Astrocyte of the spinal cord (primary cell): ENCODE results near the gene CD163L1.

Experiments used
- DNase-seq: peaks from one replicate; pipeline ENCODE4 v3.0.0; 2011; ENCODE audit warnings: low read depth, low spot score
- H3K4me3 ChIP-seq: 2 replicates; pipeline ENCODE4 v1.5.1; 2011; ENCODE audit warnings: low read depth, mild to moderate bottlenecking, low read length, moderate library complexity
- in situ Hi-C: cut with HindIII; loops from 2 replicates; pipeline ENCODE4 v1.10.0; 2017; ENCODE audit warnings: low sequenced_read_pairs
- TF ChIP-seq, protein P1 (sequence below): IDR thresholded peaks from 2 replicates; pipeline ENCODE4 v1.5.1; 2012; ENCODE audit warnings: low read depth, mild to moderate bottlenecking, low read length, inconsistent platforms

The CD163L1 gene

DNA sequence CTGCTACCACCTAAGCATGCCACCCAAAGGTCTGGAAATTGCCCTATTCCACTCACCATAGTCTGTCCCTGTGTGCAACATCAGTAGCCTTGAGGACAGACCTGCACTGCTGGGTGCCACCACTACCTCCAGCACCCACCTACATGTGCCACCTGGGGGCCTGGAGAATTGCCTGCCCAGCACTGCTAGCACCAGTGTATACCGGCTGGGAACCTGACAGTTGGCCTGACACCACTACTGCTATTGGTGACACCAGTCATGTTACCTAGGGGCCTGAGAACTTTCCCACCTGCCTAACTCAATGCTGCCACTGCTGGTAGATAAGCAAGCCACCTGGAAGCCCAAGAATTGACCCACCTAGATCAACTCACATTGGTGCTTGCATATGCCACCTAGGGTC, 60.8 kb downstream of the CD163L1 start:
- TF ChIP-seq, protein P1, sequence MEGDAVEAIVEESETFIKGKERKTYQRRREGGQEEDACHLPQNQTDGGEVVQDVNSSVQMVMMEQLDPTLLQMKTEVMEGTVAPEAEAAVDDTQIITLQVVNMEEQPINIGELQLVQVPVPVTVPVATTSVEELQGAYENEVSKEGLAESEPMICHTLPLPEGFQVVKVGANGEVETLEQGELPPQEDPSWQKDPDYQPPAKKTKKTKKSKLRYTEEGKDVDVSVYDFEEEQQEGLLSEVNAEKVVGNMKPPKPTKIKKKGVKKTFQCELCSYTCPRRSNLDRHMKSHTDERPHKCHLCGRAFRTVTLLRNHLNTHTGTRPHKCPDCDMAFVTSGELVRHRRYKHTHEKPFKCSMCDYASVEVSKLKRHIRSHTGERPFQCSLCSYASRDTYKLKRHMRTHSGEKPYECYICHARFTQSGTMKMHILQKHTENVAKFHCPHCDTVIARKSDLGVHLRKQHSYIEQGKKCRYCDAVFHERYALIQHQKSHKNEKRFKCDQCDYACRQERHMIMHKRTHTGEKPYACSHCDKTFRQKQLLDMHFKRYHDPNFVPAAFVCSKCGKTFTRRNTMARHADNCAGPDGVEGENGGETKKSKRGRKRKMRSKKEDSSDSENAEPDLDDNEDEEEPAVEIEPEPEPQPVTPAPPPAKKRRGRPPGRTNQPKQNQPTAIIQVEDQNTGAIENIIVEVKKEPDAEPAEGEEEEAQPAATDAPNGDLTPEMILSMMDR, result no peak
- in situ Hi-C loops, result no loop called here
- no peak for DNase-seq
- no peak overlapping the region for H3K4me3 ChIP-seq

DNA sequence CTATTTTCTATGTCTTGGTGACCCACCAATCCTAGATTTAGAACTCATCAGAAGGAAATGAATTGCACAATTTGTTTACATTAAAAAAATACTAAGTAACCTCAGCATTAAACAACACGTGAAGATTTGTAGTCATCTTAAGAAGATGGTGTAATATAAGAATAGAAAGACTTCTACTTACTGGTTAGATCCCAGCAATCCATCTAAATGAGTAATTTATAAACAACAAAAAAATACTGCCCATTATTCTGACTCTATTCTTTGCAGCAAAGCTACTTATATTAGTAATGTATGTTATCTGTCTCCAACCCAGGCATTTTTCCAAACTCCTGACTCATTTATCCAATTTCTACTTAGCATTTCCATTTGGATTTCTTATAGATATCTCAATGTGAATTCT, 67.8 kb downstream of the CD163L1 start:
- no peak for DNase-seq
- in situ Hi-C loops, result no loop called here
- H3K4me3 ChIP-seq, result no peak overlapping the region
- TF ChIP-seq, protein P1, result no peak

- DNase-seq, result no peak
- no peak overlapping the region for H3K4me3 ChIP-seq
- in situ Hi-C loops, result no loop called here
- TF ChIP-seq, protein P1, result no peak
These were observed 68.8 kb downstream of the CD163L1 start for GRCh38 chr12:7375145-7375543.

GRCh38 chr12:7374423-7375144, 69.4 kb downstream of the CD163L1 start:
- H3K4me3 ChIP-seq, result no peak overlapping the region

GRCh38 chr12:7373226-7373625, 70.7 kb downstream of the CD163L1 start:
- in situ Hi-C loops, result no loop called here
- no peak overlapping the region for H3K4me3 ChIP-seq
- TF ChIP-seq, protein P1, result no peak
- no peak for DNase-seq

More at GRCh38 chr12:7374423-7375144, 69.4 kb downstream of the CD163L1 start:
- TF ChIP-seq, protein P1, result peak; percentile 69
- DNase-seq, result peak; percentile 8
- in situ Hi-C loops, result no loop called here

DNA sequence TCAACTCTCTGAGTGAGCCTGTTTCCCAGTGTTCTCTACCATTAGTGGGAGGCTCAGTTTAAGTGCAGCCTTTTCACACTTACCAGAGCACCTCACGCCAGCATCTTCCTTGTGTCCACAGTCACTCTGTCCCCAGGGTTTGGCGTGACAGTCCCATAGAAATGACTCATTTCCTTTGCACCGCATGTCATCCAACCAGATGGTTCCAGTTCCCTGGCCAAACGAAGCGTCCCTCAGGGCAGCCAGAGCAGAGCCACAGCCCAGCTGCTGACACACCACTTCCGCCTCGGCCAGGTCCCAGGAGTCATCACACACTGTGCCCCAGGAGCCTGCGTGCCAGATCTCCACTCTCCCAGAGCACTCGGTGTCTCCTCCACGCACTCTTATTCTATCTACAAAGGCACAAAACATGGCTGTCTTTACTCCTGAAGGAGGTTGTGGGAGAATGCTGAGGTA, 74.7 kb downstream of the CD163L1 start:
- in situ Hi-C loops, result no loop called here
- TF ChIP-seq, protein P1, result no peak
- DNase-seq, result no peak
- no peak overlapping the region for H3K4me3 ChIP-seq
